Measurements from ENCODE around the gene TAF11. TPM values are rescaled to one million over a fixed set of nuclear protein-coding genes. Genes with fewer than 3 reads are reported as not detected.

TAF11 gene
- total RNA-seq, 1 donor from 2014 or later = 28.0 TPM

GRCh38 chr6:34832942-34833341 lies 54.9 kb downstream of the TAF11 start:
- H3K4me1 Mint-ChIP-seq = no peaks in the 10 kb centered on the region
- intact Hi-C loops (cut with micrococcal nuclease) = no loop called here
- ATAC-seq (ENCODE audit: low read depth) = no peak
- no peak overlapping the region for H3K4me3 Mint-ChIP-seq
- no peak for DNase-seq
- ChIA-PET POLR2A (no interaction called here), CTCF (no interaction called here)
- no peaks in the 10 kb centered on the region for H3K27me3 Mint-ChIP-seq
- H3K27ac Mint-ChIP-seq = no peak overlapping the region
- H3K36me3 Mint-ChIP-seq (ENCODE audit: low read depth) = peaks cover 59% of the 10 kb centered on the region
- TF ChIP-seq CTCF (IDR thresholded peaks at IDR 0.05) = no peak
- no peaks in the 10 kb centered on the region for H3K9me3 Mint-ChIP-seq

DNA sequence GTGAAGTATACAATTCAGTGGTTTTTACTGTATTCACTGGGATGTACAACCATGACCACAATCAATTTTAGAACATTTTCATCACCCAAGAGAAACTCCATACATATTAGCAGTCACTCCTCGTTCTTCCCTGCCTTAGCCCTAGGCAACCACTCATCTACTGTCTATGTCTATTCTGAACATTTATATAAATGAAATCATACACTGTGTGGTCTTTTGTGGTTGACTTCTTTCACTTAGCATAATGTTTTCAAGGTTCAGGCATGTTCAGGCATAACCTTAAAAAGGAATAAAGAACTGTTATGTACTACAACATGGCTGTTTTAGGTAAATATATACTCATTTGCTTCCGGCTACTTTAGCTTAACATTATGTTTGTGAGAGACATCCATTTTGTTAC lies 58.7 kb downstream of the TAF11 start:
- H3K36me3 Mint-ChIP-seq (ENCODE audit: low read depth) = peaks cover 47% of the 10 kb centered on the region
- no peak overlapping the region for H3K4me3 Mint-ChIP-seq
- DNase-seq (no peak), ATAC-seq (ENCODE audit: low read depth) (no peak)
- ChIA-PET POLR2A (no interaction called here), CTCF (interaction anchor here (0.5 kb wide), 1 partner anchor 907 kb away, joined by 4 read pairs; no protein-coding TSS in a partner anchor)
- H3K9me3 Mint-ChIP-seq = no peaks in the 10 kb centered on the region
- H3K4me1 Mint-ChIP-seq = no peaks in the 10 kb centered on the region
- no peak for TF ChIP-seq CTCF (IDR thresholded peaks at IDR 0.05)
- no peaks in the 10 kb centered on the region for H3K27me3 Mint-ChIP-seq
- intact Hi-C loops (cut with micrococcal nuclease) = no loop called here
- no peak overlapping the region for H3K27ac Mint-ChIP-seq

Other genes starting within 250 kb of the TAF11 start
- gene ILRUN, start 191.3 kb downstream of the TAF11 start, total RNA-seq = 71.0 and 84.4 TPM in 2 replicates
- 99.5 and 102 TPM in 2 replicates for gene SNRPC, start 130.5 kb downstream of the TAF11 start, total RNA-seq
- 10.8 and 12.6 TPM in 2 replicates for gene BLTP3A, start 96.0 kb downstream of the TAF11 start, total RNA-seq
- gene ANKS1A, start 1.2 kb upstream of the TAF11 start, total RNA-seq = 10.7 and 12.6 TPM in 2 replicates